GM12864 (cell line): ENCODE measurements around the gene FFAR2.
A peak's percentile ranks its signal among the peaks of the same experiment; 100 is the strongest.
"Not testable (repeated sequence)": the region's sequence is repeated elsewhere in the genome, so short reads cannot be mapped to it uniquely, and the experiment has no call there.

ENCODE experiments used
- DNase-seq: peaks from one replicate; pipeline ENCODE4 v3.0.0-alpha.2; 2011; ENCODE audit warnings: low read depth
- H3K4me3 ChIP-seq: 2 replicates; pipeline ENCODE4 v1.5.1; 2011; ENCODE audit warnings: mild to moderate bottlenecking, low read depth, low read length, control low read depth
- TF ChIP-seq, protein P1 (sequence below): IDR thresholded peaks from 2 replicates; pipeline ENCODE4 v1.5.1; 2011; ENCODE audit warnings: low read depth, mild to moderate bottlenecking, moderate library complexity, low read length, control low read depth, inconsistent platforms; ENCODE audit errors: missing control alignments

The FFAR2 gene

GRCh38 chr19:35447606-35448469 is at the start of gene FFAR2:
Gene FFAR2 (plus strand): TSS chr19:35448257. CDS start chr19:35449715, 1,458 bp downstream.
- H3K4me3 ChIP-seq, result no peak within 1 kb of the TSS
- no peak for DNase-seq

DNA sequence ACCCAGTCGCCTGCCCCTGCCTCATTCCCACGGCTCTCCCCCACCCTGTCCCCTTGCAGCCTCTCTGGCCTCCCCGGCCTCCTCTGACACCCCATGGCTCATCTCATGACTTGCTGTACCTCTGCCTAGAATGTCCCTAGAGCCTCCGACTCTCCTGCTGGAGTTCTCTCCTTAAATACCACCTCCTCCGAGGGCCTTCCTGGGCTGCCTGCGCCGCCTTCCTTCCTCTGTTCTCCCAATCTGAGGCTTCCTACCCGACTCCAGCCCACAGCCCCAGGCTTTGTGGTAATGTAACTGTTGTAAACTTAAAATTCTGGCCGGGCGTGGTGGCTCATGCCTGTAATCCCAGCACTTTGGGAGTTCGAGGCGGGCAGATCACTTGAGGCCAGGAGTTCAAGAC is 49.5 kb upstream of the FFAR2 start:
- TF ChIP-seq, protein P1, sequence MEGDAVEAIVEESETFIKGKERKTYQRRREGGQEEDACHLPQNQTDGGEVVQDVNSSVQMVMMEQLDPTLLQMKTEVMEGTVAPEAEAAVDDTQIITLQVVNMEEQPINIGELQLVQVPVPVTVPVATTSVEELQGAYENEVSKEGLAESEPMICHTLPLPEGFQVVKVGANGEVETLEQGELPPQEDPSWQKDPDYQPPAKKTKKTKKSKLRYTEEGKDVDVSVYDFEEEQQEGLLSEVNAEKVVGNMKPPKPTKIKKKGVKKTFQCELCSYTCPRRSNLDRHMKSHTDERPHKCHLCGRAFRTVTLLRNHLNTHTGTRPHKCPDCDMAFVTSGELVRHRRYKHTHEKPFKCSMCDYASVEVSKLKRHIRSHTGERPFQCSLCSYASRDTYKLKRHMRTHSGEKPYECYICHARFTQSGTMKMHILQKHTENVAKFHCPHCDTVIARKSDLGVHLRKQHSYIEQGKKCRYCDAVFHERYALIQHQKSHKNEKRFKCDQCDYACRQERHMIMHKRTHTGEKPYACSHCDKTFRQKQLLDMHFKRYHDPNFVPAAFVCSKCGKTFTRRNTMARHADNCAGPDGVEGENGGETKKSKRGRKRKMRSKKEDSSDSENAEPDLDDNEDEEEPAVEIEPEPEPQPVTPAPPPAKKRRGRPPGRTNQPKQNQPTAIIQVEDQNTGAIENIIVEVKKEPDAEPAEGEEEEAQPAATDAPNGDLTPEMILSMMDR, result no peak
- no peak overlapping the region for H3K4me3 ChIP-seq
- no peak for DNase-seq

More at GRCh38 chr19:35447606-35448469, at the start of gene FFAR2:
- TF ChIP-seq, protein P1, result no peak

- no peak overlapping the region for H3K4me3 ChIP-seq
- DNase-seq, result no peak
- TF ChIP-seq, protein P1, result no peak
Measured at GRCh38 chr19:35399231-35399630, 48.8 kb upstream of the FFAR2 start.

GRCh38 chr19:35399948-35400772 is 47.9 kb upstream of the FFAR2 start:
- TF ChIP-seq, protein P1, result no peak
- no peak overlapping the region for H3K4me3 ChIP-seq
- DNase-seq, result no peak

- H3K4me3 ChIP-seq, result no peak overlapping the region
- TF ChIP-seq, protein P1, result no peak
- no peak for DNase-seq
Measured at GRCh38 chr19:35400773-35401100, 47.3 kb upstream of the FFAR2 start.

- DNase-seq, result peak; percentile 24
- H3K4me3 ChIP-seq, result not testable (repeated sequence)
Measured at GRCh38 chr19:35401416-35401815, 46.6 kb upstream of the FFAR2 start.

DNA sequence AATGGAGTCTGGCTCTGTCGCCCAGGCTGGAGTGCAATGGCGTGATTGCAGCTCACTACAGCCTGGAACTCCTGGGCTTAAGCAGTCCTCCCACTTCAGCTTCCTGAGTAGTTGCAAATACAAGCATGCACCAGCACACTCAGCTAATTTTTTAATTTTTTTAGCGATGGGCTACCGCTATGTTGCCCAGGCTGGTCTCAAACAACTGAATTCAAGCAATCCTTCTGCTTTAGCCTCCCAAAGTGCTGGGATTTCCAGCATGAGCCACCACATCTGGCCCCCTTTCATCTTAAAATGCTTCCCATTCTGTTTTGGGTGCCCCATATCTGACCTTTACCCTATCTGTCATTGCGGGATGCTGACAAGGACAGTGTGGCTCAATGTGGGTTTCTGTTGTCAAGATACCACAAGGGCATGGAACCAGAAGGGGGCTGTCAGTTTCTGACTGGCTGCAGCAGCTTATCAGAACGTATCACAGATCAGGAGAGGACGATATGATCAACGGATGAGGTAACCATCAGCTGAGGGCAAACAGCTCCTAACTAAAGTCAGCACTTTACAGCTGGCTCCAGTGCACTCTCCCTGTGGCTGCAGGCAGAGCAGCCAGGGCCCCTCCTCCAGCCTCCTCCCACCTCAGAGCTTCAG is 44.8 kb upstream of the FFAR2 start:
- DNase-seq, result no peak

More for the DNA sequence above, 44.8 kb upstream of the FFAR2 start:
- H3K4me3 ChIP-seq, result no peak overlapping the region
- TF ChIP-seq, protein P1, result no peak
